Germinal center (tissue), 1 donor: Measurements from ENCODE around the gene CFAP70.
"Not testable (repeated sequence)": the region's sequence is repeated elsewhere in the genome, so short reads cannot be mapped to it uniquely, and the experiment has no call there.

Experiments used
- DNase-seq: peaks from one replicate; pipeline ENCODE4 v3.0.0; 2012; ENCODE audit warnings: mixed read lengths, low spot score

CFAP70 gene

GRCh38 chr10:73339436-73339835 is 19.2 kb downstream of the CFAP70 start:
- DNase-seq: no peak

GRCh38 chr10:73338801-73339368 is 19.8 kb downstream of the CFAP70 start:
- no peak for DNase-seq

- no peak for DNase-seq
Observed at GRCh38 chr10:73333202-73333601, 25.5 kb downstream of the CFAP70 start.

GRCh38 chr10:73332379-73332778 is 26.3 kb downstream of the CFAP70 start:
- no peak for DNase-seq

GRCh38 chr10:73328523-73328922 is 30.1 kb downstream of the CFAP70 start:
- DNase-seq: not testable (repeated sequence)

- DNase-seq: not testable (repeated sequence)
Observed at GRCh38 chr10:73325290-73325689, 33.4 kb downstream of the CFAP70 start.

- not testable (repeated sequence) for DNase-seq
Observed at GRCh38 chr10:73323582-73323981, 35.1 kb downstream of the CFAP70 start.

GRCh38 chr10:73310475-73310874 is 48.2 kb downstream of the CFAP70 start:
- DNase-seq: no peak

- DNase-seq: no peak
Observed at GRCh38 chr10:73307203-73307800, 51.4 kb downstream of the CFAP70 start.

GRCh38 chr10:73306171-73306708 is 52.4 kb downstream of the CFAP70 start:
- DNase-seq: no peak

- no peak for DNase-seq
Observed at GRCh38 chr10:73296946-73297345, 61.7 kb downstream of the CFAP70 start.

- DNase-seq: no peak
Observed at GRCh38 chr10:73293461-73293860, 65.2 kb downstream of the CFAP70 start.

GRCh38 chr10:73289958-73290357 is 68.7 kb downstream of the CFAP70 start:
- DNase-seq: no peak

GRCh38 chr10:73287441-73287840 is 71.2 kb downstream of the CFAP70 start:
- DNase-seq: no peak

GRCh38 chr10:73281097-73281496 is 77.6 kb downstream of the CFAP70 start:
- no peak for DNase-seq

- no peak for DNase-seq
Observed at GRCh38 chr10:73264423-73264822, 94.2 kb downstream of the CFAP70 start.

- peak; percentile 14 for DNase-seq
Observed at GRCh38 chr10:73263693-73264347, 94.8 kb downstream of the CFAP70 start.

GRCh38 chr10:73262880-73263555 is 95.6 kb downstream of the CFAP70 start:
- DNase-seq: no peak

GRCh38 chr10:73262105-73262730 is 96.4 kb downstream of the CFAP70 start:
- no peak for DNase-seq

GRCh38 chr10:73261362-73261995 is 97.2 kb downstream of the CFAP70 start:
- DNase-seq: no peak

- not testable (repeated sequence) for DNase-seq
Observed at GRCh38 chr10:73258612-73259011, 100.1 kb downstream of the CFAP70 start.

GRCh38 chr10:73253225-73253555 is 105.5 kb downstream of the CFAP70 start:
- DNase-seq: no peak
